HCT116 (cell line): ENCODE measurements around the gene GRIN3B. TPM values are rescaled to one million over a fixed set of nuclear protein-coding genes. Genes with fewer than 3 reads are reported as not detected.
A peak's percentile ranks its signal among the peaks of the same experiment; 100 is the strongest.

ENCODE experiments used
- ATAC-seq: fragments of 200-7000 bp; cut with Tn5 transposase; 2 replicates; pipeline ENCODE4 v1.9.1; 2020; ENCODE audit warnings: mild to moderate bottlenecking, moderate library complexity
- BruUV-seq: library from RNA; stranded (reverse); fragments of 400-500 nt; replicated peaks from 2 replicates; lab custom pipeline; 2021; lab: Mats Ljungman, UMichigan
- CTCF ChIA-PET: fragments of 300-600 bp; sonication (Branson Sonifier 250); formaldehyde crosslinking; loops from one replicate; lab custom pipeline; 2021; ENCODE audit warnings: antibody characterized with exemption; lab: Charles Lee
- POLR2A ChIA-PET: fragments of 300-600, 350-600 bp; sonication (Branson Sonifier 250); formaldehyde crosslinking; loops from one replicate; lab custom pipeline; 2021; ENCODE audit warnings: antibody characterized with exemption; lab: Charles Lee
- RAD21 ChIA-PET, 2 experiments: fragments of 300-600 bp; sonication (Branson Sonifier 250); formaldehyde crosslinking; loops; one replicate each; lab custom pipeline; 2023; ENCODE audit warnings: low total read pairs in 2 of 2; ENCODE audit not compliant: uncharacterized antibody in 2 of 2, unreplicated experiment in 2 of 2, low non-redundant PET in 1 of 2; lab: Charles Lee
- DNase-seq: peaks from one replicate; pipeline ENCODE4 v3.0.0-alpha.2; 2010; ENCODE audit warnings: low read depth, low spot score
- H2AFZ ChIP-seq: fragments of 200-600 bp; shearing (Covaris generic), sonication (generic); 2 replicates; pipeline ENCODE4 v1.6.1; 2017; ENCODE audit warnings: low read depth, mixed run types, mixed read lengths, antibody characterized with exemption, low read length; ENCODE audit not compliant: poor library complexity, severe bottlenecking
- H3K27ac ChIP-seq: 2 replicates; pipeline ENCODE4 v1.5.1; 2012; ENCODE audit warnings: low read depth, low read length
- H3K27me3 ChIP-seq: fragments of 200-600 bp; sonication (generic); 2 replicates; pipeline ENCODE4 v1.6.1; 2016; ENCODE audit warnings: mixed run types, low read length, mixed read lengths; ENCODE audit not compliant: insufficient read depth
- H3K36me3 ChIP-seq, 2 experiments: fragments of 200-500 bp in 1 of 2; fragments of 200-600 bp in 1 of 2; sonication (Bioruptor generic) in 1 of 2; sonication (generic) in 1 of 2; 2 replicates each; pipeline versions ENCODE4 v1.5.1 to v1.6.1; 2014 to 2016; ENCODE audit warnings: low read length in 2 of 2, inconsistent platforms in 1 of 2, mixed read lengths in 1 of 2, mixed run types in 1 of 2; ENCODE audit not compliant: insufficient read depth in 2 of 2, control insufficient read depth in 1 of 2
- H3K4me1 ChIP-seq, 2 experiments: fragments of 200-600 bp in 1 of 2; sonication (generic) in 1 of 2; 2 replicates each; pipeline versions ENCODE4 v1.5.1 to v1.6.1; 2012 to 2017; ENCODE audit warnings: low read length in 2 of 2, inconsistent platforms in 1 of 2, mild to moderate bottlenecking in 1 of 2, mixed read lengths in 1 of 2, mixed run types in 1 of 2, moderate library complexity in 1 of 2; ENCODE audit not compliant: insufficient read depth in 2 of 2, control insufficient read depth in 1 of 2
- H3K4me2 ChIP-seq: fragments of 200-600 bp; sonication (generic); 2 replicates; pipeline ENCODE4 v1.6.1; 2017; ENCODE audit warnings: mixed run types, low read length, mixed read lengths
- H3K4me3 ChIP-seq, 2 experiments: fragments of 200-600 bp in 1 of 2; sonication (generic) in 1 of 2; replicated peaks in 1 of 2; 2 replicates each; pipeline ENCODE4 v1.5.1; 2011 to 2016; ENCODE audit warnings: low read length in 2 of 2, control low read depth in 1 of 2, low read depth in 1 of 2, mild to moderate bottlenecking in 1 of 2, mixed read lengths in 1 of 2, mixed run types in 1 of 2
- H3K79me2 ChIP-seq: fragments of 200-600 bp; sonication (generic); 2 replicates; pipeline ENCODE4 v1.6.1; 2017; ENCODE audit warnings: mild to moderate bottlenecking, mixed run types, low read length, moderate library complexity, mixed read lengths; ENCODE audit not compliant: insufficient read depth
- H3K9ac ChIP-seq: fragments of 200-600 bp; sonication (generic); 2 replicates; pipeline ENCODE4 v1.6.1; 2016; ENCODE audit warnings: low read length, mixed read lengths
- H3K9me2 ChIP-seq: fragments of 200-600 bp; sonication (generic), shearing (Covaris generic); 2 replicates; pipeline ENCODE4 v1.6.1; 2017; ENCODE audit warnings: mixed run types, mild to moderate bottlenecking, moderate library complexity; ENCODE audit not compliant: insufficient read depth
- H3K9me3 ChIP-seq, 2 experiments: fragments of 200-500 bp in 1 of 2; fragments of 200-600 bp in 1 of 2; sonication (Bioruptor generic) in 1 of 2; sonication (generic) in 1 of 2; 2 replicates each; pipeline ENCODE4 v1.6.1; 2014 to 2017; ENCODE audit warnings: low read length in 2 of 2, mixed read lengths in 2 of 2, inconsistent platforms in 1 of 2, low read depth in 1 of 2, mild to moderate bottlenecking in 1 of 2, mixed run types in 1 of 2, moderate library complexity in 1 of 2; ENCODE audit not compliant: control insufficient read depth in 1 of 2, insufficient read depth in 1 of 2
- H4K20me1 ChIP-seq: fragments of 200-600 bp; sonication (generic), shearing (Covaris generic); 2 replicates; pipeline ENCODE4 v1.6.1; 2017; ENCODE audit warnings: mixed run types, mild to moderate bottlenecking, moderate library complexity; ENCODE audit not compliant: insufficient read depth
- ATF3 ChIP-seq: IDR thresholded peaks from 2 replicates; pipeline ENCODE4 v1.6.1; 2012
- CEBPB ChIP-seq: IDR thresholded peaks from 2 replicates; pipeline ENCODE4 v1.6.1; 2012; ENCODE audit warnings: low read depth
- EGR1 ChIP-seq: IDR thresholded peaks from 2 replicates; pipeline ENCODE4 v1.6.1; 2012; ENCODE audit warnings: low read depth
- EZH2 ChIP-seq: fragments of 200-600 bp; sonication (generic); IDR thresholded peaks from 2 replicates; pipeline ENCODE4 v1.6.1; 2017; ENCODE audit warnings: antibody characterized with exemption, mixed run types
- FOSL1 ChIP-seq: IDR thresholded peaks from 2 replicates; pipeline ENCODE4 v1.6.1; 2012; ENCODE audit warnings: low read depth
- POLR2AphosphoS5 ChIP-seq: IDR thresholded peaks from 2 replicates; pipeline ENCODE4 v1.6.1; 2011; ENCODE audit warnings: mild to moderate bottlenecking, low read depth, low read length, moderate library complexity
- SIN3A ChIP-seq: IDR thresholded peaks from 2 replicates; pipeline ENCODE4 v1.6.1; 2012; ENCODE audit warnings: low read depth
- SP1 ChIP-seq: IDR thresholded peaks from 2 replicates; pipeline ENCODE4 v1.6.1; 2012; ENCODE audit warnings: low read depth
- SRF ChIP-seq: IDR thresholded peaks from 2 replicates; pipeline ENCODE4 v1.6.1; 2012; ENCODE audit warnings: low read depth
- TCF7L2 ChIP-seq: IDR thresholded peaks from 2 replicates; pipeline ENCODE4 v1.7.0; 2011; ENCODE audit warnings: borderline replicate concordance, inconsistent platforms; ENCODE audit not compliant: insufficient read depth, insufficient read length; ENCODE audit errors: extremely low read depth
- ZFX ChIP-seq: fragments of 450-650 bp; IDR thresholded peaks from 2 replicates; pipeline ENCODE4 v1.6.1; 2017
- intact Hi-C: fragments of 100-400 bp; cut with micrococcal nuclease; formaldehyde crosslinking; loops from 2 replicates; pipeline ENCODE4 v1.10.0; 2022
- total RNA-seq: library from RNA; stranded (reverse); gene quantifications from one replicate; pipeline ENCODE4 v1.2.1, GENCODE V29; 2021; ENCODE audit not compliant: unreplicated experiment
- TF ChIP-seq, protein P1 (sequence below), 3 experiments: fragments of 200-600 bp in 1 of 3; sonication (generic) in 1 of 3; IDR thresholded peaks in 2 of 3; conservative IDR thresholded peaks in 1 of 3; 2 replicates each; pipeline ENCODE4 v1.5.1; 2012 to 2017; ENCODE audit warnings: low read depth in 2 of 3, low read length in 2 of 3, antibody characterized with exemption in 1 of 3, borderline replicate concordance in 1 of 3, control low read depth in 1 of 3, mild to moderate bottlenecking in 1 of 3, mixed read lengths in 1 of 3, mixed run types in 1 of 3, moderate library complexity in 1 of 3; ENCODE audit not compliant: insufficient read depth in 1 of 3
- TF ChIP-seq, protein P2 (sequence below): IDR thresholded peaks from 2 replicates; pipeline ENCODE4 v1.6.1; 2012

GRIN3B gene
- total RNA-seq, 1 experiment from 2014 or later, result 0.69 TPM

- intact Hi-C loops, result loop anchor here (2.0 kb wide), 1 partner anchor 13 kb away; the partner anchor contains the start of gene CNN2
- DNase-seq (peak; percentile 96), ATAC-seq (peak; percentile 78)
- ChIA-PET CTCF (interaction anchor here (0.9 to 1.1 kb wide), 4 partner anchors 12 to 227 kb away, joined by 3 to 7 read pairs (median 4); no protein-coding TSS in a partner anchor), POLR2A (interaction anchor here (0.7 to 7.8 kb wide), 6 partner anchors 12 to 229 kb away, joined by 3 to 85 read pairs (median 6); partner anchors contain the start of genes CIRBP, CNN2, RNU6-2 and WDR18), RAD21 (interaction anchor here (1.0 to 1.1 kb wide), 2 partner anchors 12 to 15 kb away, joined by 4 read pairs; no protein-coding TSS in a partner anchor)
- Histone ChIP-seq H3K4me1 (peaks cover 31 to 67% of the 10 kb centered on the region in 2 experiments), H3K27me3 (no peaks in the 10 kb centered on the region), H2AFZ (no peak within 1 kb of the TSS), H3K9ac (peak within 1 kb of the TSS; percentile 84), H3K4me3 (peak within 1 kb of the TSS; percentile 91), H3K9me2 (no peaks in the 10 kb centered on the region), H3K27ac (peak within 1 kb of the TSS; percentile 78), H4K20me1 (no peaks in the 10 kb centered on the region), H3K79me2 (peaks cover 17% of the 10 kb centered on the region; the same call in 1 of the 2 replicates), H3K4me2 (peak within 1 kb of the TSS; percentile 88), H3K36me3 (peaks cover 4 to 14% of the 10 kb centered on the region in 2 experiments; a peak in 3 of 4 replicates), H3K9me3 (no peaks in the 10 kb centered on the region)
- TF ChIP-seq SP1 (peak; percentile 99), ATF3 (no peak), EZH2 (no peak), TCF7L2 (peak; percentile 49), SRF (no peak), CEBPB (no peak), POLR2AphosphoS5 (peak; percentile 70), EGR1 (no peak), ZFX (peak; percentile 30; the same call in 1 of the 2 replicates), SIN3A (peak; percentile 71; the same call in 1 of the 2 replicates), FOSL1 (no peak)
- TF ChIP-seq, protein P1, sequence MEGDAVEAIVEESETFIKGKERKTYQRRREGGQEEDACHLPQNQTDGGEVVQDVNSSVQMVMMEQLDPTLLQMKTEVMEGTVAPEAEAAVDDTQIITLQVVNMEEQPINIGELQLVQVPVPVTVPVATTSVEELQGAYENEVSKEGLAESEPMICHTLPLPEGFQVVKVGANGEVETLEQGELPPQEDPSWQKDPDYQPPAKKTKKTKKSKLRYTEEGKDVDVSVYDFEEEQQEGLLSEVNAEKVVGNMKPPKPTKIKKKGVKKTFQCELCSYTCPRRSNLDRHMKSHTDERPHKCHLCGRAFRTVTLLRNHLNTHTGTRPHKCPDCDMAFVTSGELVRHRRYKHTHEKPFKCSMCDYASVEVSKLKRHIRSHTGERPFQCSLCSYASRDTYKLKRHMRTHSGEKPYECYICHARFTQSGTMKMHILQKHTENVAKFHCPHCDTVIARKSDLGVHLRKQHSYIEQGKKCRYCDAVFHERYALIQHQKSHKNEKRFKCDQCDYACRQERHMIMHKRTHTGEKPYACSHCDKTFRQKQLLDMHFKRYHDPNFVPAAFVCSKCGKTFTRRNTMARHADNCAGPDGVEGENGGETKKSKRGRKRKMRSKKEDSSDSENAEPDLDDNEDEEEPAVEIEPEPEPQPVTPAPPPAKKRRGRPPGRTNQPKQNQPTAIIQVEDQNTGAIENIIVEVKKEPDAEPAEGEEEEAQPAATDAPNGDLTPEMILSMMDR (IDR thresholded peaks at IDR 0.05 in 2 of 3, conservative IDR thresholded peaks at IDR 0.05 in 1 of 3; ENCODE audit: borderline replicate concordance in 1 of 3, insufficient read depth in 1 of 3, low read depth in 2 of 3, low read length in 2 of 3), result no peak
- TF ChIP-seq, protein P2, sequence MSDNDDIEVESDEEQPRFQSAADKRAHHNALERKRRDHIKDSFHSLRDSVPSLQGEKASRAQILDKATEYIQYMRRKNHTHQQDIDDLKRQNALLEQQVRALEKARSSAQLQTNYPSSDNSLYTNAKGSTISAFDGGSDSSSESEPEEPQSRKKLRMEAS, result peak; percentile 82
- BruUV-seq, result TSS peak; percentile 52
Measured at GRCh38 chr19:1039646-1040475, 39.6 kb downstream of the GRIN3B start, which contains the start of gene ABCA7. TSS of gene ABCA7 (plus strand) at chr19:1040107. CDS start at chr19:1041362, 1,255 bp downstream.
